Sigmoid colon (tissue), 4 donors: ENCODE measurements around the gene CDT1.

Experiments
- CTCF ChIP-seq, 4 experiments: fragments of 450-650 bp in 3 of 4; fragments of 200-600 bp in 1 of 4; IDR thresholded peaks; one replicate each; pipeline ENCODE4 v1.5.1; 2016 to 2019; ENCODE audit warnings: antibody characterized with exemption in 4 of 4, mild to moderate bottlenecking in 3 of 4, moderate library complexity in 2 of 4
- EP300 ChIP-seq, 4 donors: sonication (generic); formaldehyde crosslinking; IDR thresholded peaks; one replicate each; pipeline ENCODE4 v1.6.1; 2017; ENCODE audit warnings: antibody characterized with exemption in 4 of 4
- POLR2A ChIP-seq, 2 donors: fragments of 450-650 bp; IDR thresholded peaks; one replicate each; pipeline ENCODE4 v1.6.1; 2016; ENCODE audit warnings: antibody characterized with exemption in 2 of 2, mild to moderate bottlenecking in 2 of 2, moderate library complexity in 2 of 2
- POLR2AphosphoS5 ChIP-seq, 4 donors: sonication (generic); formaldehyde crosslinking; IDR thresholded peaks; one replicate each; pipeline ENCODE4 v1.6.1; 2017; ENCODE audit warnings: antibody characterized with exemption in 4 of 4

DNA sequence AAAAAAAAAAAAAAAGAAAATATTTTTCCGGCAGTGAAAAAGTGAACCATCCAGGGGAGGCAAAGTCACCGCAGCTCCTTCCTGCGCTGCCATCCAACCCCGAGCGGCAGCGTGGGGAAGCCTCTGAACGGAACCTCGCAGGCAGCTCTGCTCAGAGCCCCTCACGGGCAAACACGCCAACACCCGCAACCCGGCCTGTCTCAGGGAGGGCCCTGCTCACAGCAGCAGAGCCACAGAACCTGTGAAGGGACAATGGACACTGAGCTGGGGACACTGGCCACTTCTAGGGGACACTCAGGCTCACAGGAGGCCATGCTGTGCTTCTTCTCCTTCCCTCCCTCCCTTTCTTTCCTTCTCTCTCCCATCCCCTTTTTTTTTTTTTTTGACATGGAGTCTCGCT lies 29.5 kb downstream of the CDT1 start:
- no peak for TF ChIP-seq CTCF (IDR thresholded peaks at IDR 0.05)
- no peak for TF ChIP-seq POLR2A (IDR thresholded peaks at IDR 0.05)
- TF ChIP-seq EP300 (IDR thresholded peaks at IDR 0.05): no peak
- no peak for TF ChIP-seq POLR2AphosphoS5 (IDR thresholded peaks at IDR 0.05)
